Measurements from ENCODE around the gene MYLK. TPM values are rescaled to one million over a fixed set of nuclear protein-coding genes. Genes with fewer than 3 reads are reported as not detected.

The MYLK gene
- total and polyA plus RNA-seq, 9 of the 15 experiments (the other 6 are each of a cell fraction or from before 2014, with no cell fraction given): 0.11 to 0.53 (median 0.18) TPM; not detected in 2

DNA sequence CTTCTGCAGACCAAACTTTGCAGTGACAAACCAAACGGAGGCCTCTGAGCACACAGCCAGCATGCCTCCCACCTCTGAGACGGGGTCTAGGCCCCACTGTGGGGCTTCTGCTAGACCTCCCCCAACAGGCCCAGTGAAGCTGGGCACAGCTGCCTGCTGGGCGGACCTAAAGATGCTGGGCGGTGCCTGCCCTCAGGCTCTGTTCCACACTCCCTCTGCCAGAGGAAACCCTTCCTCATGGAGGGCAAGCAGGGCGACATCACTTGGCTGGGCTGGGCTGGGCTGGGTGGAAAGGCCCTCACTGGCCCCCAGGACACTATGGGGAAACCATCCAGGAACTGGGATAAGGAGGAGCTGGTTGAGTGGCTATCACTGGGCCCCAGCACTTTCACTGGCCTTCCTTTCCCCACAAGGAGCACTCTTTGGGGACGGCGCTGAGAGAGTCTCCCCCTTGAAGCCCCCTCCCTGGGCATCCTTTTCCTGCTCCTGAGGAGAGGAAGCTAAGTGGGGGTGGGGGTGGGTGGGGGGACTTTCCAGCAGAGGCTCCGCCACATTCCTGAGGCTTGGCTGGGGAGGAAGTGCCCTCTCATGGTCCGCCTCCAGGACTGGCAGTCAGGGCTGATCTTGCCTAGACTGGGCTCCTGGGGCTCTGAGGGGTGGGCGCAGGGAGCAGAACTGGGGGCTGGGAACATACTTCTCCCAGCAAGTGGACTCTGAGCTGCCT, 201.2 kb downstream of the MYLK start (continued):
- TF ChIP-seq STAT5B (CRISPR knock-in tag; IDR thresholded peaks at IDR 0.05) (no peak), ZNF311 (CRISPR knock-in tag; IDR thresholded peaks at IDR 0.05) (no peak)
- TF ChIP-seq, protein P1, sequence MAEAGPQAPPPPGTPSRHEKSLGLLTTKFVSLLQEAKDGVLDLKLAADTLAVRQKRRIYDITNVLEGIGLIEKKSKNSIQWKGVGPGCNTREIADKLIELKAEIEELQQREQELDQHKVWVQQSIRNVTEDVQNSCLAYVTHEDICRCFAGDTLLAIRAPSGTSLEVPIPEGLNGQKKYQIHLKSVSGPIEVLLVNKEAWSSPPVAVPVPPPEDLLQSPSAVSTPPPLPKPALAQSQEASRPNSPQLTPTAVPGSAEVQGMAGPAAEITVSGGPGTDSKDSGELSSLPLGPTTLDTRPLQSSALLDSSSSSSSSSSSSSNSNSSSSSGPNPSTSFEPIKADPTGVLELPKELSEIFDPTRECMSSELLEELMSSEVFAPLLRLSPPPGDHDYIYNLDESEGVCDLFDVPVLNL (CRISPR knock-in tag; IDR thresholded peaks at IDR 0.05; ENCODE audit: low read depth): no peak

DNA sequence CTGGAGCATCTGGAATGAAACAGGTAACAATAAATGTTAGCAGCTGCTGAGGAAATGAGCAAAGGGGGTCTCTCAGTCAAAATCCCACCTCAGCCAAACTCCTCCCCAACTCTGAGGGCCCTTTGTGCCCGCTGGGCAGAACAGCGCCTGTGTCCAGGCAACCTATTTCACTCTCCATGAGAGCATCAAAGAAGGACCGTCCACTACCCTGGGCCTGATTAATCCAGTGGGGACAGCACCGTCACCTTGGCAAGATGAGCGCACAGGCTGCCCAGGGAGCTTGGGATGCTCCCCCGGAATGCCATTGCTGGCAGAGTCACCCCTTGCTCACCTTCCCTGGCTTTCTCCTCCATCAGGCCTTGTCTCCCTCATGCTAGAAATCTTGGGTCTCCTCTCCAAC, 201.8 kb downstream of the MYLK start:
- CTCF ChIA-PET (ENCODE audit: low intra/inter-chr PET ratio): no interaction called here
- POLR2A ChIA-PET: interaction anchor here (0.7 kb wide), 2 partner anchors 17 to 21 kb away, joined by 3 to 4 read pairs; no protein-coding TSS in a partner anchor
- Histone ChIP-seq H3K27ac (ENCODE audit: extremely low read depth, low read depth, low read length) (no peak overlapping the region), H3K27me3 (ENCODE audit: control insufficient read depth in 2 of 2, insufficient read depth in 2 of 2, low read length in 2 of 2) (peaks cover 0 to 22% of the 10 kb centered on the region in 2 experiments; a peak in 3 of 5 replicates), H2AFZ (ENCODE audit: low read depth, low read length) (no peak overlapping the region), H3K9ac (ENCODE audit: insufficient read depth in 1 of 2, low read depth in 2 of 2, low read length in 2 of 2) (no peak overlapping the region), H4K20me1 (replicated peaks; ENCODE audit: control insufficient read depth, insufficient read depth, low read length) (no peaks in the 10 kb centered on the region), H3K36me3 (ENCODE audit: control insufficient read depth, insufficient read depth, low read length) (no peaks in the 10 kb centered on the region), H3K79me2 (ENCODE audit: control insufficient read depth, insufficient read depth, low read length) (no peaks in the 10 kb centered on the region), H3K9me3 (replicated peaks; ENCODE audit: control insufficient read depth, insufficient read depth, low read depth, low read length) (no peaks in the 10 kb centered on the region), H3K9me1 (ENCODE audit: control insufficient read depth, insufficient read depth, low read length) (no peaks in the 10 kb centered on the region), H3K4me2 (ENCODE audit: insufficient read depth, low read length) (no peak overlapping the region), H3K4me3 (no peak overlapping the region), H3K4me1 (replicated peaks in 1 of 2; ENCODE audit: control insufficient read depth in 2 of 2, insufficient read depth in 2 of 2, low read length in 2 of 2) (no peaks in the 10 kb centered on the region)
- BruUV-seq (replicated peaks): no TSS peak
- DNase-seq (ENCODE audit: extremely low read depth in 1 of 4, low spot score in 3 of 4) (no peak), ATAC-seq (no peak), FAIRE-seq (no peak)
- in situ Hi-C loops (cut with MboI) (no loop called here), intact Hi-C loops (cut with micrococcal nuclease) (no loop called here)
- WGBS (ENCODE audit: insufficient coverage, low coverage, missing lambda C conversion rate): 0% methylated on average over 5 of the region's 6 CpGs
- TF ChIP-seq JUN (IDR thresholded peaks at IDR 0.05; ENCODE audit: borderline replicate concordance, low read depth, low read length): no peak
- no peak for TF ChIP-seq JUN (CRISPR knock-in tag; IDR thresholded peaks at IDR 0.05; ENCODE audit: borderline replicate concordance)
- TF ChIP-seq ZNF146 (CRISPR knock-in tag; IDR thresholded peaks at IDR 0.05; ENCODE audit: unreplicated experiment): no peak
- TF ChIP-seq, protein P2, sequence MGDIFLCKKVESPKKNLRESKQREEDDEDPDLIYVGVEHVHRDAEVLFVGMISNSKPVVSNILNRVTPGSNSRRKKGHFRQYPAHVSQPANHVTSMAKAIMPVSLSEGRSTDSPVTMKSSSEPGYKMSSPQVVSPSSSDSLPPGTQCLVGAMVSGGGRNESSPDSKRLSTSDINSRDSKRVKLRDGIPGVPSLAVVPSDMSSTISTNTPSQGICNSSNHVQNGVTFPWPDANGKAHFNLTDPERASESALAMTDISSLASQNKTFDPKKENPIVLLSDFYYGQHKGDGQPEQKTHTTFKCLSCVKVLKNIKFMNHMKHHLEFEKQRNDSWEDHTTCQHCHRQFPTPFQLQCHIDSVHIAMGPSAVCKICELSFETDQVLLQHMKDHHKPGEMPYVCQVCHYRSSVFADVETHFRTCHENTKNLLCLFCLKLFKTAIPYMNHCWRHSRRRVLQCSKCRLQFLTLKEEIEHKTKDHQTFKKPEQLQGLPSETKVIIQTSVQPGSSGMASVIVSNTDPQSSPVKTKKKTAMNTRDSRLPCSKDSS (IDR thresholded peaks at IDR 0.05; ENCODE audit: low read depth, partially characterized antibody): no peak
- TF ChIP-seq, protein P3, sequence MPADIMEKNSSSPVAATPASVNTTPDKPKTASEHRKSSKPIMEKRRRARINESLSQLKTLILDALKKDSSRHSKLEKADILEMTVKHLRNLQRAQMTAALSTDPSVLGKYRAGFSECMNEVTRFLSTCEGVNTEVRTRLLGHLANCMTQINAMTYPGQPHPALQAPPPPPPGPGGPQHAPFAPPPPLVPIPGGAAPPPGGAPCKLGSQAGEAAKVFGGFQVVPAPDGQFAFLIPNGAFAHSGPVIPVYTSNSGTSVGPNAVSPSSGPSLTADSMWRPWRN (IDR thresholded peaks at IDR 0.05; ENCODE audit: low read depth): no peak
- TF ChIP-seq ZFP1 (CRISPR knock-in tag; IDR thresholded peaks at IDR 0.05): no peak
- TF ChIP-seq CEBPB (tag; IDR thresholded peaks at IDR 0.05): no peak
- no peak for TF ChIP-seq ZBTB7A (IDR thresholded peaks at IDR 0.05; ENCODE audit: borderline replicate concordance, control insufficient read depth, low read depth, low read length)
- TF ChIP-seq PRMT5 (CRISPR knock-in tag; IDR thresholded peaks at IDR 0.05): no peak
- TF ChIP-seq, protein P4, sequence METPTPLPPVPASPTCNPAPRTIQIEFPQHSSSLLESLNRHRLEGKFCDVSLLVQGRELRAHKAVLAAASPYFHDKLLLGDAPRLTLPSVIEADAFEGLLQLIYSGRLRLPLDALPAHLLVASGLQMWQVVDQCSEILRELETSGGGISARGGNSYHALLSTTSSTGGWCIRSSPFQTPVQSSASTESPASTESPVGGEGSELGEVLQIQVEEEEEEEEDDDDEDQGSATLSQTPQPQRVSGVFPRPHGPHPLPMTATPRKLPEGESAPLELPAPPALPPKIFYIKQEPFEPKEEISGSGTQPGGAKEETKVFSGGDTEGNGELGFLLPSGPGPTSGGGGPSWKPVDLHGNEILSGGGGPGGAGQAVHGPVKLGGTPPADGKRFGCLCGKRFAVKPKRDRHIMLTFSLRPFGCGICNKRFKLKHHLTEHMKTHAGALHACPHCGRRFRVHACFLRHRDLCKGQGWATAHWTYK (CRISPR knock-in tag; IDR thresholded peaks at IDR 0.05): no peak

Data from K562 (cell line).